Activated CD4-positive, alpha-beta T cell treated with anti-CD3 and anti-CD28 coated beads, Interleukin-2, Interleukin-4, amounts not matched to agents 100 ng/mL and 50 ng/mL, durations not matched to agents 16 hours and 8 hours (primary cell): Measurements from ENCODE around the gene ZFP57.
"Not testable (repeated sequence)": the region's sequence is repeated elsewhere in the genome, so short reads cannot be mapped to it uniquely, and the experiment has no call there.

Experiments used
- DNase-seq: peaks from one replicate; pipeline ENCODE4 v3.0.0-alpha.2; 2020; ENCODE audit warnings: low spot score

The ZFP57 gene

DNA sequence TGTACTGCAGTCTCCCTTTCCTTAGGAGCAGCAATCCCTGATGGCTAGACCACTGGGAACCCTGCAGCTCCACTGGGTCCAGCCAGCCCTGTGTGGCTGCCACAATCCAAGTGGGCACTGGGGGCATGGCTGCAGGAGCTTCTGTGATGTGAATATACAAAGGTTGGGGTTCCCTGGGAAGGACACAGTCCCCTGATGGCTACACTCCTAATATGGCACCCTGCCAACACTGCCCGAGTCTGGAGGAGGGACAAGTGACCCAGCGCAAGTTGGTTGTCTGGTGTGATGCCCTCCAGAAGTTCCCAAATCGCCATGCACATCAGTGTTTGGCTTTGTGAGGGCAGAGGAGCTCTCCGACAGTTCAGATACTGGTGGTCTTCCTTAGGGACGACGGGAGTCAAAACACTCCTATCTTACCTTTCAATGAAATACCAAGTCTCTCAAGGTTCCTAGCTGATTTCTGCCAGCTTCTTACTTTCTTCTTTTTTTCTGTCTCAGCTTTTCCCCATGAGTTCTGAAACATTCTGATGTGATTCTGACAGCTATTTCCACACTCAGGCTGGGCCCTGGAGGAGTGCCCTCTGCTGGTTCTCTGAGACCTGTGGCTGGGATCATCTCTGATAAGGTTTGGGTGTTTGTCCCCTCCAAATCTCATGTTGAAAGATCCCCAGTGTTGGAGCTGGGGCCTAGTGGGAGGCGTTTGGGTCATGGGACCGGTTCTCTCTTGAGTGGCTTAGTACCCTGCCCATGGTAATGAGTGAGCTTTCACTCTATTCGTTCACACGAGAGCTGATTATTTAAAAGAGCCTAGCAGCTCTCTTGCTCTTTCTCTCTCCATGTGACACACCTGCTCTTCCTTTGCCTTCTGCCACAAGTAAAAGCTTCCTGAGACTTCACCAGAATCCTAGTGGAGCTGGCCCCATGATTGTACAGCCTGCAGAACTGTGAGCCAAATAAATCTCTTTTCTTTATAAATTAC, 15.5 kb upstream of the ZFP57 start:
- no peak for DNase-seq

DNA sequence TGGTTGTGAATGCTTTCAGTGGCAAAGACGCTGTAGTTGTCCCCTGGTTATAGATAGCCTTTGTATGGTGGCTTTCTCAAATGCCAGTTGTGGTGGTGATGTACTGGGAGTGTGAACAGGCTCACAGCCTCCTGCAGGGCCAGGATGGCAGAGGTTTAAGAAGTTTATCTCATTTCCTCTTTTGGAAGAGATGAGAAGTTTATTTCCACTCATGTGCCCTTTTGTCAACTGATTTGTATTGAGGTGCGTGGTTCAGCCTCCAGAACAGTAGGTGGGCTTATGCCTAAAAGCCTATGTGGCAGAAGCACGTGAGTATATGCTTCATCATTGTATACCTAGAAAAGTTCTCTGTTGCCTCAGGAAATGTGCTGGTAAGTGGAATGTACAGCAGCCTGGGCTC, 13.7 kb upstream of the ZFP57 start:
- DNase-seq: no peak

- DNase-seq: no peak
These were observed 4.9 kb upstream of the ZFP57 start for GRCh38 chr6:29685718-29686326.

DNA sequence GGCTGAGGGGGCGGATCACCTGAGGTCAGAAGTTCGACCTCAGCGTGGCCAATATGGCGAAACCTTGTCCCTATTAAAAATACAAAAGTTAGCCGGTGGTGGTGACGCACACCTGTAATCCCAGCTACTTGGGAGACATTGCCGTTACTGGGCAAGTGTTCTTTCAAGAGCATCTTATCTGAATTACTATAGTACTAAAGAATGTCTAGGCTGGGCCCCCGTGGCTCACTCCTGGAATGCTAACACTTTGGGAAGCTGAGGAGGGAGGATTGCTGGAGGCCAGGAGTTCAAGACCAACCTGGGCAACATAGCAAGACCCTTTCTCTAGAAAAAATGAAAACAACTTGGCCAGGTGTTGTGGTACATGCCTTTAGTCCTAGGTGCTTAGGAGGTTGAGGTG, 859 bp upstream of the ZFP57 start:
- no peak for DNase-seq

DNA sequence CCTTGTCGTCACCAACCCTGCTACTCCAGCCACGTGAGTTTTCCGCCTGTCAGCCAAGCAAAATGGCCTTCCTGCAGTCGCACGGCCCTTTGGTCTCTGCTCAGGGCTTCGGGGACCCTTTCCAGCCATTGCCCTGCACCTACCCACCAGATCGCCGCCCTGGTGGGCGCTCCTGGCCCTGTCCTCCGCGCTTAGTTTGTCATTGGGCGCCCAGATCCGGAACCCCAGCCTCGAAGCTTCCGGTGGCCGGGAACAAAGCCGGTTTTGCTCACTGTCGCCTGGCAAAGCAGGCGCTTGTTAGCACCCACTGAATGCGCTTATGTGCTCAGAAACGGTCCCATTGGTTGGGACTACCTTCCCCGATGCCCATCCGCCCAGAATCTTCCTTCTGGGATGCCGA, 536 bp downstream of the ZFP57 start:
- no peak for DNase-seq

DNA sequence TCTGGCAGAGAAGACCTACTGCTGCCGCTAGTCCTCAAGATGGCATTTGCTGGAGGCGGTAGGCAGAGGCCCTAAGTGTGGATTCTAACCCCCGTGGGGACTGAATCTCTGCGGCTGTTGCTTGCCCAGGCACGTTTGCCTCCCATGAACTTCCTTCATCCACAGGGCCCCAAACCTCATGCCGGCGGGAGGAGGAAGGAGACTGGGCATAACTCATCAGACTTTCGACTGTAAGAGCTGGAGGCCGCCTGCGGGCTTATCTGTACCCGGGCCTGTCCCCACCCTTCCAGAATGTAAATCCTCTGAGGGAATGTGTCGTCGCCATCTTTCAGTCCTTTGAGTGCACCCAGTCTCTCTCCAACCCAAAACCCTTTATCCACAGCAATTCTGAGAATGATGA, 990 bp downstream of the ZFP57 start:
- no peak for DNase-seq

DNA sequence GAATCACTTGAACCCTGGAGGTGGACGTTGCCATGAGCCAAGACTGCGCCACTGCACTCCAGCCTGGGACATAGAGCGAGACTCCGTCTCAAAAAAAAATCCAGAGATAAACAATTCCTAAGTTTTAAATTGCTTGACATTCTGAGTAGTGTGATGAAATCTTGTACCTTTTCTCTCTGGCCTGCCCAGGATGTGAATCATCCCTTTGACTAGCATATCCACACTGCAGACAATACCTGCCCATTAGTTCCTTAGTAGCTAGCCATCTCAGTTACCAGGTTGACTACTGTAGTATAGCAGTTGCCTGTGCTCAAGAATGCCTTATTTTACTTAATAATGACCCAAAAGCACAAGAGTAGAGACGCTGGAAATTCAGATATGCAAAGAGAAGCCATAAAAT, 2.8 kb downstream of the ZFP57 start:
- DNase-seq: no peak

DNA sequence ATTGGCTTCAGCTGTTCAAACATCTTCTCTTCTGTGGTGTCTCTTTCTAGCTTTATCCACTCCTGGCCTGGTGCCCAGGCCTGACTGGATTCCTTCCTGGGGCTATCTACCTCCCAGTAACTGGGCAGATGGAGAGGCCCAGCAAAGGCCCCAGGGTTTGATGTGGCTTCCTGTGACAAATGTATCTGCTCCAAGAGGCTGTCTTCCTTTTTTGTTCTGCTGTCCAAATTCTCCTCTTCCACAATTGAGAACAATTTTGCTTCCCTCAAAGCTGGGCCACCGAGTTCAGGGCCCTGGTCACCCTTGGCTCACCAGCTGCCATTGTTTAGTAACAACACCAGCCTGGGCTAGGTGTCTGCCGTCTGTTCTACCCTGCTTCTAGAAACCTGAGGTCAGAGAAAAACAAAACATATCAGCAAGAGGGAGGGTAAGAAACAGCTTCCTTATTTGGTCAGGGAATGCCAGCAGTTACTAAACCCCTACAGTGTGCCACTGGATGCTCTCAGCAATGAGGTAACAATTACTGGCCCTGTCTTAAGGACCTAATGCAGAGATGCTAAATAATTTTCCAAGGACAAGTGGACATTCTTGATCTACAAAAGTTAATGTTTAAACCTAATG, 3.9 kb downstream of the ZFP57 start:
- DNase-seq: no peak

GRCh38 chr6:29675561-29675960, 5.4 kb downstream of the ZFP57 start:
- no peak for DNase-seq

DNA sequence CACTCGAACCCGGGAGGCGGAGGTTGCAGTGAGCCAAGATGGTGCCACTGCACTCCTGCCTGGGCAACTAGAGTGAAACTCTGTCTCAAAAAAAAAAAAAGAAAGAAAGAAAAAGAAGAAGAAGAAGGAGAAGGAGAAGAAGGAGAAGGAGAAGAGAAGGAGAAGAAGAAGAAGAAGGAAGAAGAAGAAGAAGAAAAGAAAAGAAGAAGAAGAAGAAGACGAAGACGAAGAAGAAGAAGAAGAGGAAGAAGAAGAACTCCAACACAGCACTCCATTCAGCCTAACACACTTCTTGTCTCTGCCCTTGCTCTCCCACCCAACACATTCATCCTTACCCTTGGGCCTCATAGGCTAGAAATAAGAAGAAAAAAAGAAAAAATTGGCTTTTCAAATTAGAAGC, 6.9 kb downstream of the ZFP57 start:
- DNase-seq: no peak

GRCh38 chr6:29673161-29673560, 7.8 kb downstream of the ZFP57 start:
- no peak for DNase-seq

GRCh38 chr6:29672116-29672515, 8.8 kb downstream of the ZFP57 start:
- not testable (repeated sequence) for DNase-seq

DNA sequence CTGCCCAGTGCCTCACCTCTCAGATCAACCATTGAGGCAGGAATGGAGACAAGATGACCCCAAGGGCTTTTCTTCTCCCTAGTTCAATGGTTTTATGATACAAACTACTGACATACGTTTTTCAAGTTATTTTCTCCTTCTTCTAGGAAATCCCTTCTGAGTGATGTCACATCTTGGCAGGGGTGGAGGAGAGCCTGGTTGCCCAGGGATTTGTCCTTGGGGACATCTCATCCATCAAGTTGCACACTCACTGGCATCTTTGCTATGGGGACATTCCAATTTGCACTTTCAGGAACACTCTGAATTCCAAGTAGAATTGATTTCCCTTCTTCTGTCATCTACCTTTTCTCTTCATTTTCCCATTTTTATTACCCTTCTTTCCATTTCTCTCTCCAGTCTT, 9.9 kb downstream of the ZFP57 start:
- no peak for DNase-seq

DNA sequence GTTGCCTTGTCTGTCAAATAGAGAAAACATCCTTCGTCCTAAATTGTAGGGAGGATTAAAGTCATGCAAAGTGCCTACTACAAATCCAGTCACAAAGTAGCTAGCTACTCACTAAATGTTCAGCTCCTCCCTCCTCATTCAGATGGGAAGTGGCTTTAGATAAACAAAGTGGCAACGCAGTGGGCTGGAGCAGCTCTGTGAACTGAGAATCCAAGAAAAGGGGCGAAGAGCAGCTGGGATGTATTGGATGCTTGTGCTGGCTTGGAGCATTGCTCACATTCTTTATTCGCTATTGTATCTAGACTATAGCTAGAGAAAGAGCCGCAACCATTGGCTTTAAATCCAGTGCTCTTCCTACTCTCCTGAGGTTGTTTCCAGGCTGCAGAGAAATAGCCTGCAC, 13.8 kb downstream of the ZFP57 start:
- DNase-seq: no peak

DNA sequence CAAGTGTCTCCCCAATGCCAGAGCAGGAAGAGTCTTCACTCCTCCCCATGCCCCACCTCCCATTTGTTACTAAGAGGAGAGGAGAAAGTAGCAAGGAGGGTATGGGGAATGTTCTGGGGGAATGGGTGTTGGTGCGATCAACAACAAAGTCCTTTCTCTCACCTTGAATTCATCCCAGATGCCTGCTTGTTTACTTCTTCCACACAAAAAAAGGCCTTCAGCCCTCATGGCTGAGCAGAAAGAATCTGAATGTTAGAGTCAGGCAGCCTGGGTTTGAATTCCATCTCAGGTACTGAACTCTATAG, 14.2 kb downstream of the ZFP57 start:
- no peak for DNase-seq

DNA sequence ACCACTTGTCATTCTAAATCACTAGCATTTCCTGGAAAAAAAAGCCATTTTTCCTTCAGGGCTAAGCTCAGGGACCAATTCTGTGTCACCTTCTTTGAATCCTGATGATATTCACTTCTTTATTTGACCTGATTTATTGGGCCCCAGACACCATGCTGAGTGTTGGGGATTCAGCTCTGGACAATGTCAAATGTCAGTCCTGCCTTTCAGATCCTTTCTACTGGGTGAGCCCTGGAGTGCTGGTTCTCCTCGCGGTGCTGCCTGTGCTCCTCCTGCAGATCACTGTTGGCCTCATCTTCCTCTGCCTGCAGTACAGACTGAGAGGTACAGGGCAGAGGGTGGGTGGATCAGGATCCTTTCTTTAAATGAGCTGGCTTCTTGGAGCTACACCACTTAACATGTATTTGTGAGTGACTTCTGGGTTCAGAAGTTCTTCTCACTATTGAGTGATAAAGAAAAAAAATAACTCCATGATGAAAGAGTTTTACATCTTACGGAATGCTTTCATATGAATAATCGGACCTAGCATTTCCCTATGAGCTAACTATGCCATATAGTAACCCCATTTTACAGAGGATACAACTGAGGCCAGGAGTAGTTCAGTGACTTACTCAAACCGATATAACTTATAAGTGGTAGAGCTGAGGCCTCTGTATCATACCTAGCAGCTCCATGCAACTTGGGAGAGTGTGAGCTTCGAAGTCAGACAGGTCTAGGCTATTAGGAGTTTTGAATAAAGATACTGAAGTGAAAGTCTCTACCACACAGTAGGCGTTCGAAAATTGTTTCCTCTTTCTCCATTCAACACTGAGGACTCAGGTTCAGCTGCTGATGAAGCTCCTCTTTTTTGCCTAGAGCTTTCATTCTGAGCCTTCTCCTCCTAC, 14.8 kb downstream of the ZFP57 start:
- DNase-seq: no peak

DNA sequence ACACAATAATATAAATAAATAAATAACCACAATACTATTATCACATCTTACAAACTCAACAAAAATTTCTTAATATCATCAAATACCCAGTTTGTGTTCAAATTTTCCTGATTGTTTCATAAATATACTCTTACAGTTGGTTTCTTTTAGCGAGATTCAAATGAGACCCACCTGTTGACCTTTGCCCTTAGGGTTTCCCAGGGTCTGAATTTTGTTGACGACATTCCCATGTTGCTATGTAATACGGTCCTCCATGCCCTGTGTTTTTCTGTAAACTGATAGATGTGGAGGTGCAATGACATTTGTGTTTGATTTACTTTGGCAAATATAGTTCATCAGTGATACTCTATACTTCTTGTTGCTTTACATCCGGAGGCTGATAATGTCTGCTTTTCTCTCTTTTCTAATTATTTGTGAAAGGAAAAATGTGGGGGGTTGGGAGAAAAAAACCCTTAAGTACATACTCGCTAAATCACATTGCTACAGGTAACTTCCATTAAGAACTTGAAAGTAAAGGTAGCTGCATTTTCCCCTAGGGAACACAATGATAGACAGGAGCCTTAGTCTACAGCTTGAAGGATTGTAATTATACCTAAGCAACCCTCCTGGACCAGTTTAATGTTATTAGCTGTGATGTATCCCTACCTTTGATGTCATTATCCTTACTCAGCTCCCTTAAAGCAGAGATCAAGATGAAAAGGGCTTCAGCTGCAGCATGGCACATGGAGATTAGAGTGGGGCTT, 17.5 kb downstream of the ZFP57 start:
- no peak for DNase-seq

- not testable (repeated sequence) for DNase-seq
These were observed 19.3 kb downstream of the ZFP57 start for GRCh38 chr6:29661502-29662141.

GRCh38 chr6:29661071-29661470, 19.9 kb downstream of the ZFP57 start:
- no peak for DNase-seq

GRCh38 chr6:29656798-29657197, 24.2 kb downstream of the ZFP57 start, which contains the start of gene MOG:
MOG (plus strand) TSS chr6:29657092; CDS start chr6:29657210, 118 bp downstream.
- no peak for DNase-seq

- DNase-seq: no peak
These were observed 24.8 kb downstream of the ZFP57 start for GRCh38 chr6:29656157-29656556.
